ENCODE results near the gene C2orf68.
"Not testable (repeated sequence)": the region's sequence is repeated elsewhere in the genome, so short reads cannot be mapped to it uniquely, and the experiment has no call there.

The C2orf68 gene

DNA sequence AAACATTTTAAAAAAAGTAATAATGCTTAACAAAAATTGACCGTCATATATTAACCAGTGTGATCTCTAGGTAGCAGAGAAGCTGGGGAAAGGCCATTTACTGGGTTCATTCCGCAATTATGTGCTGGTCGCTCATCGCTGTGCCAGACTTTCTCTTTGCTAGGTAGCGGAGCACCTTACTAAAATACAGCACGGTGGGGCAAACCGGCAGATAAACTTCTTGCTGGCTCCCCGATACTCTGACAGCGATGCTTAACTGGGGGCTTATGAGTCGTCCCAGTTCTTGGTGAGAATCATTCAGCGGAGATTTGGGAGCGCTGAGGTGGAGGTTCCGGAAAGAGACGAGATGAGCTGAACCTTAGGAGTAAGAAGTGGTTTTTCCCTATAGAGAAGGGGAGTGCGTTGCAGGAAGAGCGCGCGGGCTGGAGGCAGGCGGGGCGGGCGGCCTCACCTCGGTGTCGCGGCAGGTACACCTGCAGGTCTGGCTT, 605 bp downstream of the C2orf68 start:
- TF ChIP-seq, protein P1, sequence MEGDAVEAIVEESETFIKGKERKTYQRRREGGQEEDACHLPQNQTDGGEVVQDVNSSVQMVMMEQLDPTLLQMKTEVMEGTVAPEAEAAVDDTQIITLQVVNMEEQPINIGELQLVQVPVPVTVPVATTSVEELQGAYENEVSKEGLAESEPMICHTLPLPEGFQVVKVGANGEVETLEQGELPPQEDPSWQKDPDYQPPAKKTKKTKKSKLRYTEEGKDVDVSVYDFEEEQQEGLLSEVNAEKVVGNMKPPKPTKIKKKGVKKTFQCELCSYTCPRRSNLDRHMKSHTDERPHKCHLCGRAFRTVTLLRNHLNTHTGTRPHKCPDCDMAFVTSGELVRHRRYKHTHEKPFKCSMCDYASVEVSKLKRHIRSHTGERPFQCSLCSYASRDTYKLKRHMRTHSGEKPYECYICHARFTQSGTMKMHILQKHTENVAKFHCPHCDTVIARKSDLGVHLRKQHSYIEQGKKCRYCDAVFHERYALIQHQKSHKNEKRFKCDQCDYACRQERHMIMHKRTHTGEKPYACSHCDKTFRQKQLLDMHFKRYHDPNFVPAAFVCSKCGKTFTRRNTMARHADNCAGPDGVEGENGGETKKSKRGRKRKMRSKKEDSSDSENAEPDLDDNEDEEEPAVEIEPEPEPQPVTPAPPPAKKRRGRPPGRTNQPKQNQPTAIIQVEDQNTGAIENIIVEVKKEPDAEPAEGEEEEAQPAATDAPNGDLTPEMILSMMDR (IDR thresholded peaks at IDR 0.05; ENCODE audit: low read depth, low read length), result no peak
- H3K4me3 ChIP-seq (ENCODE audit: low read depth, low read length), result peak overlapping the region; percentile 80

DNA sequence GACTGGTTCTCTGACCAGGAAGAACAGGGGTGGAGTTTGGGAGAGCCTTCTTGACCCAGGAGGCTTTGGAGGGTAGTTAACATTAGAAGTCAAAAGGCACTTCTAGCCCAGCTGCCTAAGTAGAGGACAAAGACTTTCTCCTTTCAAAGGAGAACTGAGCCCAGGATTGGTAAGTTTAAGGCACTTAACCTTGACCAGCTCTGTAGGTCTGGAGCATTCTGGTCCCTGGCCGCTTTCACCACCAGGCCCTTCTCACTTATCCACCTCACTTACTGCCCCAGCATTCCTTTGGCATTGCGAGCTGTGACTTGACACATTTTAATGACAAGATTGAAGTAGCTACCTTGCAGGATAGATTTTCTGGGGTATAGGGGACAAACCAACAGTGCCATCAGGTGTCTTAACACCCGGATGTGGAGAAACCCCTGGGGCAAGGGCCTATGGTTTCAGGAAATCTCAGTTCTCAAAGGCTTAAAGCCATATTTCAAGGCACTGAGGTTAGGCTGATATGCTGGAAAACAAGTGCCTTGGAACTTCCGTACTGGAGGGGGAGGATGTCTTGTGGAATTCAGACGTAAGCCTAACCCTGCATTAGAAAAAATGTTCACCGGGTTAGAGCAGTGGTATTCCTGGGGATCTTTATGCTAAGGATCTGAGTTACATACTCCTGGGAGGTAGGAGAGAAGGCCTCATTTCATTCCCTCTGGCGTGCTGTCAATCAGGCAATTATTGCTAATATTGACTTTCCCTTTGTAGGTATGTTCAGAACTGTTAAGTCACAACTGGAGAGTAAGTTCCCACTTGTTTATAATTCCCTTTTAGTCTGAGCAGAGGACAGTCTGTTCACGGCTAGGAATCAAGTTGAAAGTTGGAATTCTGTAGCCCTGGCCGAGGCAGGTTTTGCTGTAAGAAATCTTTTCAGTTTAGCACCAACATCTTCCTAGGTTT, 4.3 kb downstream of the C2orf68 start:
- TF ChIP-seq, protein P1 (IDR thresholded peaks at IDR 0.05; ENCODE audit: low read depth, low read length), result no peak
- H3K4me3 ChIP-seq (ENCODE audit: low read depth, low read length), result no peak overlapping the region

DNA sequence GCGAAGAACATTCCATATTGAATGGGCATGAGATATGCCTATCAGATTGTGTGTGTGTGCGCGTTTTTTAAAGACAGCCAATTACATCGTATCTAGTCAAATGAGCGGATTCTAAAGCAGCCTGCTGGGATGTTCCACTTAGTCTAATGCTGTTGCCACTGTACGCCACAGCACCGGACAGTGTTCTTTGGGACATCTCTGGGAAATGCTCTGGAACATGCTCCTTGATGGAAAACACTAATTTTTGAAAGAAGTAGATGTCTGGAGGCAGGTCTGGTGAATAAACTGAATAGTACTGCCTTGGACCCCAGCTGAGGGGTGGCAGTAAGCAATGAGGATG, 5.8 kb downstream of the C2orf68 start:
- TF ChIP-seq, protein P1 (IDR thresholded peaks at IDR 0.05; ENCODE audit: low read depth, low read length), result no peak
- no peak overlapping the region for H3K4me3 ChIP-seq (ENCODE audit: low read depth, low read length)

DNA sequence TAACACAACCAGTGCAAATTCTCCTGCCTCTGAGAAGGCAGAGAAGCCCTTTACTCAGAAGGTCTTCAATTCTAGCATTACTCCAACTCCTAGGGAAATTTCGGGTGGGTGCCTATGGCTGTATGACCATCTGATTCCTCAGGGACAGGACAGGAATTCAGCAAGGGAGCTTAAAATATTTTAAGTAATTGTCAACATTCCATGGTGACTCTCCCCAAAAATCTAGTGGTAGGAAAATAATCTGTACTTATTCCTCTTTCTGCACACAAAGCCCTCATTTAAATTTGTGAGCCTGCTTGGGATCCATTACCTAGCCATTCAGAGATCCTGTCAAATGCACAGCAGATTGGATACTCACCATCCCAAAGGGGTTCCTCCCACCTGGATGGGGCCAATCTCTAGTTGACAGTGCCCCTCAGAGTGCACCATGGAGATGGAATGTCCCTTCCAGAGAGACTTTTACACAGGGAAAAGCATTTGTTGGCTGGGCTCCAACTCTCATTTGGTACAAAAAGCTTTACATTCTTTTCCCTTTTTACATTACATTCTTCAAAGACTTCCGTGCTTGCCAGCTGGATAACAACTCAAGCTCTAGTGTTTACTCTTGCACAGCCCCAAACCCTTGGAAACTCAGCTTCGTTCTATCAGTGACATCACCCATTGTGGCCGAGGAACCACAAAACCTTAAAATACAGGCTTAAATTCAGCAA, 6.3 kb downstream of the C2orf68 start:
- TF ChIP-seq, protein P1 (IDR thresholded peaks at IDR 0.05; ENCODE audit: low read depth, low read length), result no peak
- H3K4me3 ChIP-seq (ENCODE audit: low read depth, low read length), result no peak overlapping the region

DNA sequence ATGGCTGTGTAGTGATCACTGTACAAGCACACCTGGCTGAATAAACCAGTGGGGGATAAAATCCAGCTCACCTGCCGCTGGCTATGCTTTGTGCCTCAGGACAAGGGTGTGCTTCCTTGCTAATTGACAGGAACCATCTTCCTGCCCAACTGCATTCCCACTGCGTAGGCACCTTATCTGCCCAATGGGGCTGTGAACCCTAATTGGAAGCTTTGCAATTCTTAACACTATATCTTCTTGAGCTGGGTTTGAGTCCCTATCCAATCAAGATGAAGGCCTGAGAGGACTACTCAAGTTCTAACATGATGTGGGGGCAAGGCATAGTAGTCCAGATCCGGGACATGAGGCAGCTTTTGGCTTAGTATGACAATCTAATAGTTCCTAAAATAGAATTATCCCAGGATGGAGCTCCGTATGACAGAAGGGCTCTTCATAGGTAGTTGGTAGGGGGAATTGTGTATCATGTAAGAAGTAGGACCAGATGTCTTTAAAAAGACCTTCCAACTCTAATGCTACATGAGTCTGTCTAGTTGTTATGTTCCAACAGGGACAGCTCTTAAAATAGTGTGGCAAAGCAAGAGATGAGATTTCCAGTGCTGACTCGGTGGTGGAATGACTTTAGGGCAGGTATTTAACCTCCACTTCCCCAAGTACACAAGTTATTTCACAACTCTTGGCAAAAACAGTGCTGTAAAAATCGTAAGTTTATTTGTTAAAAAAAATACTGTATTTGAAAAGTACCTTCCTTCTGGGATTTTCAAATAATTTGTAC, 7.1 kb downstream of the C2orf68 start:
- TF ChIP-seq, protein P1 (IDR thresholded peaks at IDR 0.05; ENCODE audit: low read depth, low read length), result no peak
- no peak overlapping the region for H3K4me3 ChIP-seq (ENCODE audit: low read depth, low read length)

DNA sequence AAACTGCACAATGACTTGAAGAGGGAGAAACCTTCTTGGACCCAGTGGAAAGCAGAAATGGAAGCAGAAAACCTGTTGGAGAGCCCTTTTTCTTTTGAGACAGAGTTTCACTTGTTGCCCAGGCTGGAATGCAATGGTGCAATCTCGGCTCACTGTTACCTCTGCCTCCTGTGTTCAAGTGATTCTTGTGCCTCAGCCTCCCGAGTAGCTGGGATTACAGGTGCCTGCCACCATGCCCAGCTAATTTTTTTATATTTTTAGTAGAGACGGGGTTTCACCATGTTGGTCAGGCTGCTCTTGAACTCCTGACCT, 7.8 kb downstream of the C2orf68 start:
- not testable (repeated sequence) for H3K4me3 ChIP-seq (ENCODE audit: low read depth, low read length)

DNA sequence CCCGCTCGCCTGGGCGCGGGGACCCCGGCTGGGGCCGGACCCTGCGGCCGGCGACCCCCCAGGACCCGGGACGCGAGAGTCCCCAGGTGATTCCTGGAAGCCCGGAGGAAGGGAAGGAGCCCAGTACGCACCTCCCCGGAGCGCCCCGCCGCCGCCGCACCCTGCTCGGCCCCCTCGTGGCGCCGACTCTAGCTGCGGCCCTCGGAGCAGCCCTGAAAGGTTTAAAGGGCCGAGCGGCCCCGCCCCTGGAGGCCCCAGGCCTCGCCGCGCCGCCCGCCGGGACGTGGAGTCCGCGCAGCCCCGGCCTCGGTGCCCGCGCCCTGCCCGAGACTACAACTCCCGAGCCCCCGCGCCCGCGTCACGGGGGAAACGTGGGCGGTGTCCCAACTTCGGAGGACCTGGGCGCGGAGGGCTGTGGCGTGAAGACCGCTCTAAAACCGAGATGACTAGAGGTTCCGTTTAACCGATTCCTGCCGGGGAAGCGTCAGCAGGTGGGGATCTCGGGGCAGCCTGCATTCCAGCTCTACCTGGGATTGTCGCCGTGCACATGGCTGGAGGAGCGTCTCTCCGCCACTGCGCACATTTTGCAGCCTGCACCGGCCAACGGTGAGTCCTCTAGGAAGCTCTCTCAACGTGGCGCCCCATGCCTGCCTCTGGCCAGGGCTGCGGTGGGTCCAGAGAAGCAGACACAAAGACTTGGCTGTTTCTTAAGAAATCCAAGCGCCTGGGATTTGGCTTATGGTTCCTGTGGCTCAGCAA, 9.2 kb downstream of the C2orf68 start, which contains the start of gene TMEM150A:
Gene TMEM150A (minus strand): TSS at position 223 of the 759 bp plus-strand sequence. CDS start 750 bp downstream, outside the sequence.
- TF ChIP-seq, protein P1 (IDR thresholded peaks at IDR 0.05; ENCODE audit: low read depth, low read length), result no peak
- peak within 1 kb of the TSS; percentile 84 for H3K4me3 ChIP-seq (ENCODE audit: low read depth, low read length)
